Loucy (cell line): Measurements from ENCODE around the gene PNMA1.

Source experiments
- EZH2phosphoT487 ChIP-seq: fragments of 200-600 bp; IDR thresholded peaks from 2 replicates; pipeline ENCODE4 v1.6.1; 2018; ENCODE audit warnings: antibody characterized with exemption, mild to moderate bottlenecking, moderate library complexity, borderline replicate concordance
- TF ChIP-seq, protein P1 (sequence below): fragments of 200-600 bp; sonication (generic); conservative IDR thresholded peaks from 2 replicates; pipeline ENCODE4 v1.5.1; 2014; ENCODE audit warnings: mild to moderate bottlenecking, antibody characterized with exemption, low read length

DNA sequence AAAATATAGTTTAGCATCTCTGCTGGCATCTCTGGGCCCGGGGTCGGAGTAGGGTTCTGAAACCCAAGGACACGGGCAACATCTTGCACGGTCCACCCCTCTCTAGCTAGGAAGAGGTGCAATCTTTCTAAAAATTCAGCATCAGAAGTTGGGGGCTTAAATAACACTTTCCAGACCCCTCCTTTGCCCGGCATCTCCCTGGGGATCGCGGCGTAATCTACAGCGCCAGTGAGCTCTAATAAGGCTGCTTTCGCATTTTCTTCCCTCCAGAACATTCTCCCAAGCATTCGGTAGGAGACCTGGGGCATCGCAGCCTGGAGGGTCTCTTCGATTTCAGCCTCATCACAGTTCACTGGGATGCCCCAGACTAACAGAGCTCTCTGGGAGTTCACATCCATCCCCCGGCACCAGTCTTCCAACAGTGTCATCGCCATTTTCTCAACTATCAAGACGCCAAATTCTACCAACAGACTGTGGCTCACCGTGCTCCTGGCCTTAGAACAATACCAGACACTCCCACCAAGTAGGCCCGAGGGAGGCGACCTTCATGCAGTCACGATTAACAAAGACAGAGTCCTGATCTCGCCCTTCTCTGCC lies 880 bp downstream of the PNMA1 start:
- TF ChIP-seq, protein P1, sequence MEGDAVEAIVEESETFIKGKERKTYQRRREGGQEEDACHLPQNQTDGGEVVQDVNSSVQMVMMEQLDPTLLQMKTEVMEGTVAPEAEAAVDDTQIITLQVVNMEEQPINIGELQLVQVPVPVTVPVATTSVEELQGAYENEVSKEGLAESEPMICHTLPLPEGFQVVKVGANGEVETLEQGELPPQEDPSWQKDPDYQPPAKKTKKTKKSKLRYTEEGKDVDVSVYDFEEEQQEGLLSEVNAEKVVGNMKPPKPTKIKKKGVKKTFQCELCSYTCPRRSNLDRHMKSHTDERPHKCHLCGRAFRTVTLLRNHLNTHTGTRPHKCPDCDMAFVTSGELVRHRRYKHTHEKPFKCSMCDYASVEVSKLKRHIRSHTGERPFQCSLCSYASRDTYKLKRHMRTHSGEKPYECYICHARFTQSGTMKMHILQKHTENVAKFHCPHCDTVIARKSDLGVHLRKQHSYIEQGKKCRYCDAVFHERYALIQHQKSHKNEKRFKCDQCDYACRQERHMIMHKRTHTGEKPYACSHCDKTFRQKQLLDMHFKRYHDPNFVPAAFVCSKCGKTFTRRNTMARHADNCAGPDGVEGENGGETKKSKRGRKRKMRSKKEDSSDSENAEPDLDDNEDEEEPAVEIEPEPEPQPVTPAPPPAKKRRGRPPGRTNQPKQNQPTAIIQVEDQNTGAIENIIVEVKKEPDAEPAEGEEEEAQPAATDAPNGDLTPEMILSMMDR, result no peak
- no peak for TF ChIP-seq EZH2phosphoT487
